ENCODE results near the gene DAB2IP. TPM values are rescaled to one million over a fixed set of nuclear protein-coding genes. Genes with fewer than 3 reads are reported as not detected.

DAB2IP gene
- total RNA-seq, 1 experiment from 2014 or later: 46.7 TPM

DNA sequence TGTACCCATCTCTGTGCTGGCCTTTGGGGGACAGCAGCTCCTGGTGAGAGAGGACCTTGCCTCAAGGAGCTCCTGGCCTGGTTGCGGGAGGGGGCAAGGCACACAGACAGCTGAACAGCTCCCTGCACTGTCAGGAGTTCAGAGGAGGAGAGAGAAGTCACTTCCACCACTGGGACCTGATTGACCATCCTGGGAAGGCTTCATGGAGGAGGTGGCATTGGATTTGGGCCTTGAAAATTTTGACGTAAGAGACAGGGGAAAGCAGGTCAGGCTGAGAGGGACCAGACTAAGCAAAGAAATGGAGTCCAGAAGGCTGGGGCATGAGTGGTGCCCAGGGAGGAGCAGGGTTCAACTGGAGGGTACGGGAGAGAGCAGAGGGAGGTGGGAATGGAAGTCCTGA is 20.3 kb upstream of the DAB2IP start:
- BruUV-seq (replicated peaks): no TSS peak
- Histone ChIP-seq H3K9me3 (ENCODE audit: insufficient read depth, low read depth) (no peaks in the 10 kb centered on the region), H4K20me1 (ENCODE audit: insufficient read depth) (no peaks in the 10 kb centered on the region; the same call in 1 of the 2 replicates), H3K4me3 (no peak overlapping the region), H3K27ac (no peak overlapping the region), H3K4me2 (no peak overlapping the region), H3K9me2 (ENCODE audit: insufficient read depth) (no peaks in the 10 kb centered on the region), H3K27me3 (ENCODE audit: insufficient read depth, low read depth) (no peaks in the 10 kb centered on the region), H3K4me1 (replicated peaks; ENCODE audit: insufficient read depth) (no peaks in the 10 kb centered on the region), H3K79me2 (ENCODE audit: low read depth) (no peaks in the 10 kb centered on the region), H3K36me3 (ENCODE audit: low read depth) (no peaks in the 10 kb centered on the region), H2AFZ (no peak overlapping the region), H3F3A (ENCODE audit: insufficient read depth, low read depth) (no peaks in the 10 kb centered on the region)
- CTCF ChIA-PET: no interaction called here
- TF ChIP-seq EZH2 (IDR thresholded peaks at IDR 0.05; ENCODE audit: low read depth) (no peak), CTCF (conservative IDR thresholded peaks at IDR 0.05) (no peak)
- POLR2A ChIA-PET (ENCODE audit: unreplicated experiment): no interaction called here
- intact Hi-C loops (cut with micrococcal nuclease; ENCODE audit: unreplicated experiment): no loop called here
- DNase-seq: no peak

DNA sequence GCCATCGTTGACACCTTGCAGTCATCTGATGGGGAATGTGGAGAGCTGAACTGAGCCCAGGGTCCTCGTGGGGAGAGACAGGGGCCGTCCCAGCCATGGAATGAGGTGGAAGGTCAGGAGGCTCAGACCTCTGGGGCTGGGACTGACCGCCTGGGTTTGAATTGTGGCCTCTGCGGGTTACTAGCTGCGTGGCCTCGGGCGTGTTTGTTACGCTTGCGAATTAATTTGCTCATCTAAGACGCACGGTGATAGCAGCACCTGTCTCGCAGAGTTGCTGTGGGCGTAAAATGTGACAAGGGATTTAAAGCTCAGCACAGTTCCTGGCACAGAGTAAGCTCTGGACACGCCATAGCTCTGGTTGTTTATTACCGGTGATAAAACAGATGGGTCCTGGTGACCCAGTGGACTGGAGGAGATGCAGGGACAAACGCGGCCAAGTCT is 19.4 kb upstream of the DAB2IP start:
- Histone ChIP-seq H3K36me3 (ENCODE audit: low read depth) (no peaks in the 10 kb centered on the region), H3K27me3 (ENCODE audit: insufficient read depth, low read depth) (no peaks in the 10 kb centered on the region), H2AFZ (no peak overlapping the region), H4K20me1 (ENCODE audit: insufficient read depth) (no peaks in the 10 kb centered on the region; the same call in none of the 2 replicates), H3K4me2 (no peak overlapping the region), H3K9me2 (ENCODE audit: insufficient read depth) (no peaks in the 10 kb centered on the region), H3K4me3 (no peak overlapping the region), H3K79me2 (ENCODE audit: low read depth) (no peaks in the 10 kb centered on the region), H3F3A (ENCODE audit: insufficient read depth, low read depth) (no peaks in the 10 kb centered on the region), H3K9me3 (ENCODE audit: insufficient read depth, low read depth) (no peaks in the 10 kb centered on the region), H3K4me1 (replicated peaks; ENCODE audit: insufficient read depth) (no peaks in the 10 kb centered on the region), H3K27ac (no peak overlapping the region)
- CTCF ChIA-PET: no interaction called here
- no TSS peak for BruUV-seq (replicated peaks)
- no peak for DNase-seq
- TF ChIP-seq EZH2 (IDR thresholded peaks at IDR 0.05; ENCODE audit: low read depth) (no peak), CTCF (conservative IDR thresholded peaks at IDR 0.05) (no peak)
- intact Hi-C loops (cut with micrococcal nuclease; ENCODE audit: unreplicated experiment): no loop called here
- POLR2A ChIA-PET (ENCODE audit: unreplicated experiment): no interaction called here

GRCh38 chr9:121633119-121633714 is 18.2 kb upstream of the DAB2IP start:
- Histone ChIP-seq H3K9me3 (ENCODE audit: insufficient read depth, low read depth) (no peaks in the 10 kb centered on the region), H3K79me2 (ENCODE audit: low read depth) (no peaks in the 10 kb centered on the region), H3F3A (ENCODE audit: insufficient read depth, low read depth) (peaks cover 3% of the 10 kb centered on the region; the same call in 1 of the 2 replicates), H3K4me1 (replicated peaks; ENCODE audit: insufficient read depth) (peaks cover 8% of the 10 kb centered on the region; the same call in 1 of the 2 replicates), H3K9me2 (ENCODE audit: insufficient read depth) (no peaks in the 10 kb centered on the region), H3K27me3 (ENCODE audit: insufficient read depth, low read depth) (no peaks in the 10 kb centered on the region), H3K36me3 (ENCODE audit: low read depth) (no peaks in the 10 kb centered on the region), H4K20me1 (ENCODE audit: insufficient read depth) (no peaks in the 10 kb centered on the region; the same call in none of the 2 replicates), H3K27ac (no peak overlapping the region), H3K4me2 (no peak overlapping the region), H3K4me3 (no peak overlapping the region), H2AFZ (no peak overlapping the region)
- no peak for DNase-seq
- intact Hi-C loops (cut with micrococcal nuclease; ENCODE audit: unreplicated experiment): no loop called here
- no TSS peak for BruUV-seq (replicated peaks)
- CTCF ChIA-PET: no interaction called here
- TF ChIP-seq EZH2 (IDR thresholded peaks at IDR 0.05; ENCODE audit: low read depth) (no peak), CTCF (conservative IDR thresholded peaks at IDR 0.05) (no peak)
- POLR2A ChIA-PET (ENCODE audit: unreplicated experiment): no interaction called here

Data from PC-9 (cell line).